K562 (cell line): ENCODE results near the gene MLX. TPM values are rescaled to one million over a fixed set of nuclear protein-coding genes. Genes with fewer than 3 reads are reported as not detected.

Experiments
- ATAC-seq: fragments of 200-7000 bp; cut with Tn5 transposase; 3 replicates; pipeline ENCODE4 v1.9.1; 2020; ENCODE audit warnings: moderate library complexity
- BruUV-seq: library from RNA; stranded (reverse); fragments of 400-500 nt; replicated peaks from 2 replicates; lab custom pipeline; 2021; lab: Mats Ljungman, UMichigan
- CTCF ChIA-PET: fragments of 300-600 bp; formaldehyde crosslinking; extraction: SDS; loops from one replicate; lab custom pipeline; 2021; ENCODE audit warnings: low intra/inter-chr PET ratio; lab: Yijun Ruan, JAX
- POLR2A ChIA-PET: fragments of 300-600, 350-650 bp; sonication (Branson Sonifier 250); formaldehyde crosslinking; extraction: SDS; loops from one replicate; lab custom pipeline; 2021; ENCODE audit warnings: antibody characterized with exemption, inconsistent platforms; lab: Yijun Ruan, JAX
- DNase-seq, 4 experiments: peaks; one replicate each; pipeline versions ENCODE4 v3.0.0 to v3.0.0-alpha.2; 2011 to 2018; ENCODE audit warnings: low spot score in 3 of 4, mixed read lengths in 3 of 4; ENCODE audit errors: extremely low read depth in 1 of 4
- FAIRE-seq: peaks from 2 replicates; lab custom pipeline; 2011; peaks lifted over from hg19 to GRCh38; lab: Jason Lieb, UNC
- H2AFZ ChIP-seq: 2 replicates; pipeline ENCODE4 v1.6.0; 2011; ENCODE audit warnings: low read depth, low read length, control low read depth, inconsistent platforms
- H3K27ac ChIP-seq: fragments of 200-600 bp; 3 replicates; pipeline ENCODE4 v1.8.0; 2011; ENCODE audit warnings: low read depth, mild to moderate bottlenecking, control low read depth, inconsistent platforms, low read length, moderate library complexity, mixed read lengths; ENCODE audit errors: extremely low read depth
- H3K27me3 ChIP-seq, 2 experiments: fragments of 300-600 bp in 1 of 2; 2 replicates in 1 of 2; 3 replicates in 1 of 2; pipeline versions ENCODE4 v1.6.0 to v1.8.0; 2011; ENCODE audit warnings: inconsistent platforms in 2 of 2, low read length in 2 of 2, mild to moderate bottlenecking in 1 of 2, mixed read lengths in 1 of 2, moderate library complexity in 1 of 2; ENCODE audit not compliant: control insufficient read depth in 2 of 2, insufficient read depth in 2 of 2
- H3K36me3 ChIP-seq: fragments of 300-600 bp; 3 replicates; pipeline ENCODE4 v1.8.0; 2011; ENCODE audit warnings: mild to moderate bottlenecking, low read length, inconsistent platforms; ENCODE audit not compliant: control insufficient read depth, insufficient read depth
- H3K4me1 ChIP-seq, 2 experiments: fragments of 200-600 bp in 1 of 2; replicated peaks in 1 of 2; 2 replicates in 1 of 2; 3 replicates in 1 of 2; pipeline versions ENCODE4 v1.5.1 to v1.8.0; 2011; ENCODE audit warnings: inconsistent platforms in 2 of 2, low read length in 2 of 2, mild to moderate bottlenecking in 1 of 2, mixed read lengths in 1 of 2, moderate library complexity in 1 of 2; ENCODE audit not compliant: control insufficient read depth in 2 of 2, insufficient read depth in 2 of 2
- H3K4me2 ChIP-seq: 2 replicates; pipeline ENCODE4 v1.6.1; 2011; ENCODE audit warnings: low read length, control low read depth, inconsistent platforms, mixed read lengths; ENCODE audit not compliant: insufficient read depth
- H3K4me3 ChIP-seq: fragments of 200-600 bp; sonication (generic), shearing (Covaris generic); 2 replicates; pipeline ENCODE4 v1.5.1; 2016; ENCODE audit warnings: control low read depth, inconsistent platforms
- H3K79me2 ChIP-seq: fragments of 200-600 bp; 3 replicates; pipeline ENCODE4 v1.8.0; 2011; ENCODE audit warnings: low read length, inconsistent platforms; ENCODE audit not compliant: control insufficient read depth, insufficient read depth
- H3K9ac ChIP-seq, 2 experiments: 2 replicates each; pipeline versions ENCODE4 v1.6.0 to v1.6.1; 2011; ENCODE audit warnings: low read depth in 2 of 2, low read length in 2 of 2, control low read depth in 1 of 2, inconsistent platforms in 1 of 2, mild to moderate bottlenecking in 1 of 2, mixed read lengths in 1 of 2; ENCODE audit not compliant: insufficient read depth in 1 of 2
- H3K9me1 ChIP-seq: one replicate; pipeline ENCODE4 v1.6.0; 2011; ENCODE audit warnings: inconsistent platforms, mild to moderate bottlenecking, low read length, moderate library complexity; ENCODE audit not compliant: control insufficient read depth, insufficient read depth
- H3K9me3 ChIP-seq: replicated peaks from 2 replicates; pipeline ENCODE4 v1.5.1; 2011; ENCODE audit warnings: low read depth, low read length, inconsistent platforms; ENCODE audit not compliant: control insufficient read depth, insufficient read depth
- H4K20me1 ChIP-seq: replicated peaks from 2 replicates; pipeline ENCODE4 v1.6.1; 2011; ENCODE audit warnings: low read length, inconsistent platforms, mixed read lengths; ENCODE audit not compliant: control insufficient read depth, insufficient read depth
- BRCA1 ChIP-seq, 2 experiments: fragments of 450-650 bp in 1 of 2; sonication (generic) in 1 of 2; formaldehyde crosslinking in 1 of 2; IDR thresholded peaks; 2 replicates each; pipeline versions ENCODE4 v1.5.0 to v1.6.1; 2017 to 2020; ENCODE audit warnings: mild to moderate bottlenecking in 1 of 2, missing genetic modification reagents in 1 of 2
- CREB3 ChIP-seq: fragments of 450-650 bp; conservative IDR thresholded peaks from 2 replicates; pipeline ENCODE4 v1.6.1; 2016; ENCODE audit warnings: missing genetic modification characterization, low read depth, mild to moderate bottlenecking, missing compliant biosample characterization, moderate library complexity
- CTCFL ChIP-seq: IDR thresholded peaks from 2 replicates; pipeline ENCODE4 v1.6.1; 2011; ENCODE audit warnings: borderline replicate concordance, low read depth, mild to moderate bottlenecking, moderate library complexity, low read length; ENCODE audit not compliant: insufficient read depth, poor library complexity, severe bottlenecking
- EWSR1 ChIP-seq: fragments of 450-650 bp; IDR thresholded peaks from 2 replicates; pipeline ENCODE4 v1.6.1; 2018; ENCODE audit warnings: borderline replicate concordance, mild to moderate bottlenecking, low read depth, moderate library complexity; ENCODE audit not compliant: partially characterized antibody
- KDM4B ChIP-seq, 2 experiments: fragments of 450-650 bp in 1 of 2; sonication (generic) in 1 of 2; IDR thresholded peaks; 2 replicates each; pipeline ENCODE4 v1.6.1; 2016 to 2017; ENCODE audit warnings: borderline replicate concordance in 2 of 2, antibody characterized with exemption in 1 of 2, low read depth in 1 of 2, mild to moderate bottlenecking in 1 of 2
- MYNN ChIP-seq, 2 experiments: sonication (generic); formaldehyde crosslinking in 1 of 2; IDR thresholded peaks; 2 replicates each; pipeline versions ENCODE4 v1.5.0 to v1.6.1; 2016 to 2020; ENCODE audit warnings: antibody characterized with exemption in 1 of 2, missing genetic modification reagents in 1 of 2
- PPARD ChIP-seq: fragments of 250-450 bp; sonication (Bioruptor Pico); IDR thresholded peaks from 2 replicates; pipeline ENCODE4 v1.8.0; 2022; ENCODE audit warnings: inconsistent platforms, mild to moderate bottlenecking, moderate library complexity
- RAD21 ChIP-seq, 2 experiments: fragments of 250-450 bp in 1 of 2; fragments of 450-650 bp in 1 of 2; sonication (Bioruptor Pico) in 1 of 2; formaldehyde crosslinking in 1 of 2; IDR thresholded peaks in 1 of 2; conservative IDR thresholded peaks in 1 of 2; 2 replicates each; pipeline versions ENCODE4 v1.4.0 to v1.8.0; 2020 to 2022; ENCODE audit warnings: mild to moderate bottlenecking in 2 of 2, moderate library complexity in 1 of 2
- SMARCB1 ChIP-seq: IDR thresholded peaks from 2 replicates; pipeline ENCODE4 v1.6.1; 2011; ENCODE audit warnings: improper control_type of control experiment, low read depth; ENCODE audit not compliant: insufficient read length
- TAL1 ChIP-seq: fragments of 450-650 bp; IDR thresholded peaks from 2 replicates; pipeline ENCODE4 v1.6.1; 2016; ENCODE audit warnings: mild to moderate bottlenecking
- ZFP36 ChIP-seq: fragments of 150-350 bp; IDR thresholded peaks from 2 replicates; pipeline ENCODE4 v1.6.1; 2018; ENCODE audit warnings: low read length, low read depth; ENCODE audit not compliant: partially characterized antibody
- ZNF134 ChIP-seq: fragments of 250-450 bp; sonication (Bioruptor Pico); conservative IDR thresholded peaks from 2 replicates; pipeline ENCODE4 v1.4.0; 2020
- ZNF232 ChIP-seq: sonication (generic); formaldehyde crosslinking; IDR thresholded peaks from 2 replicates; pipeline ENCODE4 v1.8.0; 2022; ENCODE audit warnings: mild to moderate bottlenecking, missing genetic modification reagents
- ZNF76 ChIP-seq: fragments of 250-450 bp; sonication (Bioruptor Pico); IDR thresholded peaks from 2 replicates; pipeline ENCODE4 v1.4.0; 2020; ENCODE audit warnings: mild to moderate bottlenecking, moderate library complexity, borderline replicate concordance
- WGBS: fragments of 100-300 bp; shearing (Covaris generic); methylation state at CpG from one replicate; pipeline ENCODE4 v1.1.6; 2016; ENCODE audit warnings: low coverage, mixed read lengths; ENCODE audit not compliant: insufficient coverage; ENCODE audit errors: missing lambda C conversion rate; 5-methylcytosine and 5-hydroxymethylcytosine counted together
- in situ Hi-C: fragments of 300-500 bp; cut with MboI; formaldehyde crosslinking; loops from 4 replicates; pipeline ENCODE4 v1.15.0; 2018; ENCODE audit warnings: inconsistent platforms, mixed read lengths
- intact Hi-C: fragments of 100-400 bp; cut with micrococcal nuclease; formaldehyde crosslinking; loops from 2 replicates; pipeline ENCODE4 v1.14.2; 2022
- polyA plus RNA-seq, 8 experiments: library from polyadenylated mRNA; depleted of rRNA in 4 of 8; stranded (reverse) in 5 of 8; unstranded in 3 of 8; fragments of >200 nt; fragmentation: Nextera tagmentation in 2 of 8; fragmentation: Illumina TruSeq in 1 of 8; extraction: Ambion mirVana in 2 of 8; extraction: Trizol in 1 of 8; gene quantifications; 2 replicates each; pipeline versions ENCODE4 v1.2.1 to v1.2.3, GENCODE V29; 2011 to 2014; ENCODE audit warnings: inconsistent platforms in 1 of 8, missing spikeins in 1 of 8
- total RNA-seq, 7 experiments: library from RNA; depleted of rRNA in 6 of 7; stranded (reverse); fragments of >200 nt in 6 of 7; fragmentation: Illumina TruSeq in 2 of 7; extraction: Trizol in 2 of 7; gene quantifications; 2 replicates each; pipeline versions ENCODE4 v1.2.1 to v1.2.3, GENCODE V29; 2011 to 2021; ENCODE audit warnings: low replicate concordance in 1 of 7

Gene MLX
- total and polyA plus RNA-seq, 9 of the 15 experiments (the other 6 are each of a cell fraction or from before 2014, with no cell fraction given): 42.9 to 100 (median 58.9) TPM

- Histone ChIP-seq H3K4me1 (peaks cover 25 to 57% of the 10 kb centered on the region in 2 experiments), H3K4me3 (no peak overlapping the region), H3K27me3 (no peaks in the 10 kb centered on the region), H3K79me2 (no peaks in the 10 kb centered on the region), H2AFZ (no peak overlapping the region), H3K9me3 (no peaks in the 10 kb centered on the region), H4K20me1 (no peaks in the 10 kb centered on the region), H3K9ac (no peak overlapping the region), H3K27ac (no peak overlapping the region), H3K9me1 (no peaks in the 10 kb centered on the region), H3K4me2 (no peak overlapping the region), H3K36me3 (peaks cover 33% of the 10 kb centered on the region; the same call in 2 of the 3 replicates)
- ChIA-PET POLR2A (interaction anchor here (0.7 to 1.6 kb wide), 4 partner anchors 11 to 208 kb away, joined by 3 to 4 read pairs (median 3); partner anchors contain the start of gene NAGLU), CTCF (no interaction called here)
- FAIRE-seq (no peak), DNase-seq (no peak), ATAC-seq (no peak)
- BruUV-seq: no TSS peak
- in situ Hi-C loops: loop anchor here (5.0 kb wide), 2 partner anchors 103 to 203 kb away; partner anchors contain the start of gene CAVIN1
- 50% methylated on average over 2 of the region's 2 CpGs for WGBS
- intact Hi-C loops: no loop called here
- TF ChIP-seq BRCA1 (IDR thresholded peaks at IDR 0.05) (no peak), BRCA1 (CRISPR knock-in tag; IDR thresholded peaks at IDR 0.05) (no peak), ZNF76 (CRISPR knock-in tag) (no peak), TAL1 (no peak), KDM4B (IDR thresholded peaks at IDR 0.05; ENCODE audit: borderline replicate concordance in 2 of 2, low read depth in 1 of 2) (no peak), CREB3 (tag) (no peak), MYNN (IDR thresholded peaks at IDR 0.05) (no peak), MYNN (CRISPR knock-in tag; IDR thresholded peaks at IDR 0.05) (no peak), SMARCB1 (no peak), RAD21 (CRISPR knock-in tag; conservative IDR thresholded peaks at IDR 0.05 in 1 of 2, IDR thresholded peaks at IDR 0.05 in 1 of 2) (no peak), CTCFL (no peak), ZFP36 (no peak), ZNF134 (CRISPR knock-in tag) (no peak), PPARD (CRISPR knock-in tag) (no peak), ZNF232 (CRISPR knock-in tag) (no peak), EWSR1 (no peak)
- TF ChIP-seq, all 486 proteins: peak for 0
Measured at GRCh38 chr17:42525221-42525620, 41.7 kb upstream of the MLX start.
